NB4 (cell line): ENCODE data around the gene ATP6V0C.

Experiments used
- DNase-seq: peaks from one replicate; pipeline ENCODE4 v3.0.0; 2010; ENCODE audit warnings: low read depth
- H3K4me3 ChIP-seq: one replicate; pipeline ENCODE4 v1.5.1; 2011; ENCODE audit warnings: mild to moderate bottlenecking, low read depth, low read length, moderate library complexity
- MYC ChIP-seq: IDR thresholded peaks from 2 replicates; pipeline ENCODE4 v1.6.1; 2011; ENCODE audit warnings: low read depth, low read length
- POLR2A ChIP-seq: IDR thresholded peaks from 2 replicates; pipeline ENCODE4 v1.6.1; 2011; ENCODE audit warnings: mild to moderate bottlenecking; ENCODE audit not compliant: insufficient read length; ENCODE audit errors: extremely low read depth
- TF ChIP-seq, protein P1 (sequence below): IDR thresholded peaks from 2 replicates; pipeline ENCODE4 v1.6.1; 2011; ENCODE audit warnings: low read depth, low read length
- TF ChIP-seq, protein P2 (sequence below): IDR thresholded peaks from one replicate; pipeline ENCODE4 v1.5.1; 2012; ENCODE audit warnings: low read depth, low read length

The ATP6V0C gene

DNA sequence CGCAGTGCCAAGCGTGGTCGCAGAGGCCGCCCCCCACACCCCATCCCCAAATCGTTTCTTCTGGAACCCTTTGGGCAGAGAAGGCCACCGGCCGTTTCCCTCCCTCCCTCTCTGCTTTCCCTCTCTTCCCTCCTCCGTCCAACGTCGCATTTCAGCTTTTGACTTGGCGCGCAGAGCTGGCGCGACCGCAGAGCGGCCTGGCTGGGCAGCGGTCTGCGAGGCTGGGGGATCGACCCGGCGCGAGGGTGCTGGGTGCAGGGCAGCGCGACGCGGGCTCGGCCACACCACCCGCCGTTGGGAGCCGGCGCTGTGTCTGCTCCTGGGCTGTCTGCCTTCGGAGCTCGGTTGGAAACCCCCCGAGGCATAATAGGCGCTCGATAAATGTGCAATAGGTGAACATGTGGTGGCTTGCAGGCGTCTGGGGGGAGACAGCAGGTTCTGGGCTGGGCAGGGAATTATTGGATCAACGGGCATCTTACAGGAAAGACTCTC lies 45.5 kb upstream of the ATP6V0C start:
- DNase-seq = peak; percentile 80
- TF ChIP-seq, protein P1, sequence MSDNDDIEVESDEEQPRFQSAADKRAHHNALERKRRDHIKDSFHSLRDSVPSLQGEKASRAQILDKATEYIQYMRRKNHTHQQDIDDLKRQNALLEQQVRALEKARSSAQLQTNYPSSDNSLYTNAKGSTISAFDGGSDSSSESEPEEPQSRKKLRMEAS = no peak
- TF ChIP-seq MYC = no peak
- TF ChIP-seq, protein P2, sequence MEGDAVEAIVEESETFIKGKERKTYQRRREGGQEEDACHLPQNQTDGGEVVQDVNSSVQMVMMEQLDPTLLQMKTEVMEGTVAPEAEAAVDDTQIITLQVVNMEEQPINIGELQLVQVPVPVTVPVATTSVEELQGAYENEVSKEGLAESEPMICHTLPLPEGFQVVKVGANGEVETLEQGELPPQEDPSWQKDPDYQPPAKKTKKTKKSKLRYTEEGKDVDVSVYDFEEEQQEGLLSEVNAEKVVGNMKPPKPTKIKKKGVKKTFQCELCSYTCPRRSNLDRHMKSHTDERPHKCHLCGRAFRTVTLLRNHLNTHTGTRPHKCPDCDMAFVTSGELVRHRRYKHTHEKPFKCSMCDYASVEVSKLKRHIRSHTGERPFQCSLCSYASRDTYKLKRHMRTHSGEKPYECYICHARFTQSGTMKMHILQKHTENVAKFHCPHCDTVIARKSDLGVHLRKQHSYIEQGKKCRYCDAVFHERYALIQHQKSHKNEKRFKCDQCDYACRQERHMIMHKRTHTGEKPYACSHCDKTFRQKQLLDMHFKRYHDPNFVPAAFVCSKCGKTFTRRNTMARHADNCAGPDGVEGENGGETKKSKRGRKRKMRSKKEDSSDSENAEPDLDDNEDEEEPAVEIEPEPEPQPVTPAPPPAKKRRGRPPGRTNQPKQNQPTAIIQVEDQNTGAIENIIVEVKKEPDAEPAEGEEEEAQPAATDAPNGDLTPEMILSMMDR = no peak
- H3K4me3 ChIP-seq = peak overlapping the region; percentile 55

- TF ChIP-seq, protein P2 = no peak
- TF ChIP-seq, protein P1 = peak; percentile 28
- peak; percentile 5 for TF ChIP-seq MYC
- peak; percentile 97 for DNase-seq
- H3K4me3 ChIP-seq = peak overlapping the region; percentile 55
Measured at GRCh38 chr16:2468725-2469398, 44.9 kb upstream of the ATP6V0C start.

GRCh38 chr16:2469399-2470233 lies 44.1 kb upstream of the ATP6V0C start:
- peak; percentile 34 for DNase-seq
- peak overlapping the region; percentile 32 for H3K4me3 ChIP-seq
- TF ChIP-seq, protein P2 = no peak
- no peak for TF ChIP-seq POLR2A
- TF ChIP-seq, protein P1 = no peak
- no peak for TF ChIP-seq MYC

GRCh38 chr16:2470234-2470601 lies 43.5 kb upstream of the ATP6V0C start:
- H3K4me3 ChIP-seq = no peak overlapping the region
- no peak for DNase-seq
- TF ChIP-seq MYC (no peak), POLR2A (no peak)
- TF ChIP-seq, protein P1 = no peak
- TF ChIP-seq, protein P2 = no peak

GRCh38 chr16:2470603-2471015 lies 43.1 kb upstream of the ATP6V0C start:
- H3K4me3 ChIP-seq = peak overlapping the region; percentile 21
- peak; percentile 59 for DNase-seq
- no peak for TF ChIP-seq MYC
- TF ChIP-seq POLR2A = no peak
- TF ChIP-seq, protein P2 = no peak
- TF ChIP-seq, protein P1 = no peak
